Measurements from ENCODE around the gene SCYL1.

SCYL1 gene

DNA sequence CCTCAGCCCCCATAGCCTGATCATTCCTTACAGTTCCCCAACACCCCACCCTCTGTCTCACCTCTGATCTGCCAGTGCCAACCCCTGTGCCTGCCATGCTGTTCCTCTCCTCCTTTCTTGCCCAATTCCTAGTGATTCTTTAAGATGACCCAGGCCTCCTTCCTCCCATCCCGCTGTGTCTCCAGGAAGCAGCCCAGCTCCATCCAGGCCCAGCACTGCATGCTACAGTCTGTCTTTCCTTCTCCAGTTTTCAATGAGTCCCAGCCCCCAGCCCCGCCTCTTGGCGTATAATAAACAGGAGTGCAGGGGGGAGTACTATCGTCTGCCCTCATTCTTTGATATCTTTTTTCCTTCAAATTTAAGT, 21.0 kb downstream of the SCYL1 start:
- no peaks in the 10 kb centered on the region for H3K9me3 ChIP-seq (ENCODE audit: insufficient read depth, low read length)
- peak overlapping the region; percentile 58 for H3K9ac ChIP-seq (ENCODE audit: low read length)
- H3K27ac ChIP-seq (ENCODE audit: low read length) = no peak overlapping the region
- peaks cover 16% of the 10 kb centered on the region for H3K4me1 ChIP-seq (ENCODE audit: low read length)
- 0 out of 2 replicates have a peak overlapping the region, but pooled peaks have one; percentile 28 for H2AFZ ChIP-seq (ENCODE audit: low read depth, low read length)
- H3K36me3 ChIP-seq (replicated peaks; ENCODE audit: low read depth, low read length) = no peaks in the 10 kb centered on the region
- H4K20me1 ChIP-seq (ENCODE audit: insufficient read depth, low read length) = no peaks in the 10 kb centered on the region
- H3K79me2 ChIP-seq (ENCODE audit: low read length) = no peaks in the 10 kb centered on the region
- peaks cover 23% of the 10 kb centered on the region for H3K27me3 ChIP-seq (ENCODE audit: low read depth, low read length)
- TF ChIP-seq CTCF (IDR thresholded peaks at IDR 0.05; ENCODE audit: low read depth, low read length) (no peak), EZH2phosphoT487 (IDR thresholded peaks at IDR 0.05; ENCODE audit: low read depth) (no peak)
- H3K4me3 ChIP-seq (ENCODE audit: low read length) = peak overlapping the region; percentile 80
- H3K4me2 ChIP-seq (ENCODE audit: low read length) = peak overlapping the region; percentile 98

- peak overlapping the region; percentile 28; the same call in 1 of the 2 replicates for H2AFZ ChIP-seq (ENCODE audit: low read depth, low read length)
- no peaks in the 10 kb centered on the region for H4K20me1 ChIP-seq (ENCODE audit: insufficient read depth, low read length)
- peaks cover 10% of the 10 kb centered on the region for H3K4me1 ChIP-seq (ENCODE audit: low read length)
- H3K9me3 ChIP-seq (ENCODE audit: insufficient read depth, low read length) = no peaks in the 10 kb centered on the region
- peak overlapping the region; percentile 80 for H3K4me3 ChIP-seq (ENCODE audit: low read length)
- H3K9ac ChIP-seq (ENCODE audit: low read length) = peak overlapping the region; percentile 58
- H3K79me2 ChIP-seq (ENCODE audit: low read length) = no peaks in the 10 kb centered on the region
- TF ChIP-seq CTCF (IDR thresholded peaks at IDR 0.05; ENCODE audit: low read depth, low read length) (no peak), EZH2phosphoT487 (IDR thresholded peaks at IDR 0.05; ENCODE audit: low read depth) (no peak)
- no peaks in the 10 kb centered on the region for H3K36me3 ChIP-seq (replicated peaks; ENCODE audit: low read depth, low read length)
- H3K4me2 ChIP-seq (ENCODE audit: low read length) = peak overlapping the region; percentile 98
- peaks cover 23% of the 10 kb centered on the region for H3K27me3 ChIP-seq (ENCODE audit: low read depth, low read length)
- no peak overlapping the region for H3K27ac ChIP-seq (ENCODE audit: low read length)
Observed at GRCh38 chr11:65546217-65546958, 21.5 kb downstream of the SCYL1 start.

- H3K9me3 ChIP-seq (ENCODE audit: insufficient read depth, low read length) = no peaks in the 10 kb centered on the region
- no peaks in the 10 kb centered on the region for H3K36me3 ChIP-seq (replicated peaks; ENCODE audit: low read depth, low read length)
- no peak overlapping the region for H3K9ac ChIP-seq (ENCODE audit: low read length)
- H4K20me1 ChIP-seq (ENCODE audit: insufficient read depth, low read length) = no peaks in the 10 kb centered on the region
- TF ChIP-seq CTCF (IDR thresholded peaks at IDR 0.05; ENCODE audit: low read depth, low read length) (peak; percentile 24; the same call in 1 of the 2 replicates), EZH2phosphoT487 (IDR thresholded peaks at IDR 0.05; ENCODE audit: low read depth) (no peak)
- H3K4me3 ChIP-seq (ENCODE audit: low read length) = no peak overlapping the region
- no peak overlapping the region for H3K27ac ChIP-seq (ENCODE audit: low read length)
- peaks cover 23% of the 10 kb centered on the region for H3K27me3 ChIP-seq (ENCODE audit: low read depth, low read length)
- no peaks in the 10 kb centered on the region for H3K79me2 ChIP-seq (ENCODE audit: low read length)
- H3K4me1 ChIP-seq (ENCODE audit: low read length) = peaks cover 19% of the 10 kb centered on the region
- no peak overlapping the region; the same call in 1 of the 2 replicates for H3K4me2 ChIP-seq (ENCODE audit: low read length)
- no peak overlapping the region for H2AFZ ChIP-seq (ENCODE audit: low read depth, low read length)
Observed at GRCh38 chr11:65547446-65548125, 22.7 kb downstream of the SCYL1 start.

DNA sequence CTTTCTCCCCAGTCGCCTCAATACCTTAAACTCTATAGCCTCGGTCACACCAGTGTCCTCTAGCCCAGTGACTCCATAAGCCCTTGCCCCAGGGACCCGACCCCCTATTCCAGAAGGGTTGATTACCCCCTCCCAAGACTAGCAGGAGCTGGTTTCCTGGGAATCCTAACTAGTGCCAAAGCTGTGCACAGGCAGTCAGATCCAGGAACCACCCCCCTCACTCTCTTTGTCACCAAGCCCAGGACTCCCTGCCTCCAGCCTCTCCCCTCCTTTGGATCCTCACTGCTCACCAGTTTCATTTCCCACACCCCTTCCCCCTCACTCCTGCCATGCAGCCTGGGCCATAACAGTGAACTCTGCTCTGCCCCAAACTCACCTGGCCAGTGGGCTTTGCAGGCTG, 23.5 kb downstream of the SCYL1 start:
- TF ChIP-seq CTCF (IDR thresholded peaks at IDR 0.05; ENCODE audit: low read depth, low read length) (no peak), EZH2phosphoT487 (IDR thresholded peaks at IDR 0.05; ENCODE audit: low read depth) (no peak)
- H3K27me3 ChIP-seq (ENCODE audit: low read depth, low read length) = peaks cover 23% of the 10 kb centered on the region
- no peaks in the 10 kb centered on the region for H3K36me3 ChIP-seq (replicated peaks; ENCODE audit: low read depth, low read length)
- H3K4me1 ChIP-seq (ENCODE audit: low read length) = peaks cover 19% of the 10 kb centered on the region
- no peaks in the 10 kb centered on the region for H4K20me1 ChIP-seq (ENCODE audit: insufficient read depth, low read length)
- H3K27ac ChIP-seq (ENCODE audit: low read length) = no peak overlapping the region
- no peak overlapping the region for H2AFZ ChIP-seq (ENCODE audit: low read depth, low read length)
- no peaks in the 10 kb centered on the region for H3K9me3 ChIP-seq (ENCODE audit: insufficient read depth, low read length)
- H3K4me3 ChIP-seq (ENCODE audit: low read length) = no peak overlapping the region
- H3K9ac ChIP-seq (ENCODE audit: low read length) = no peak overlapping the region
- H3K4me2 ChIP-seq (ENCODE audit: low read length) = no peak overlapping the region
- H3K79me2 ChIP-seq (ENCODE audit: low read length) = no peaks in the 10 kb centered on the region

All from OCI-LY3 (cell line).